A673 (cell line): ENCODE results near the gene USP2.

Experiments
- EZH2 ChIP-seq: fragments of 200-600 bp; sonication (generic); IDR thresholded peaks from 2 replicates; pipeline ENCODE4 v1.6.1; 2017; ENCODE audit warnings: borderline replicate concordance, low read depth, mild to moderate bottlenecking, mixed read lengths, antibody characterized with exemption, low read length; ENCODE audit not compliant: poor library complexity, severe bottlenecking
- TF ChIP-seq, protein P1 (sequence below): fragments of 300-800, 200-600 bp; sonication (generic); conservative IDR thresholded peaks from 2 replicates; pipeline ENCODE4 v1.5.1; 2017; ENCODE audit warnings: low read depth, mild to moderate bottlenecking, antibody characterized with exemption, low read length, moderate library complexity, mixed read lengths

DNA sequence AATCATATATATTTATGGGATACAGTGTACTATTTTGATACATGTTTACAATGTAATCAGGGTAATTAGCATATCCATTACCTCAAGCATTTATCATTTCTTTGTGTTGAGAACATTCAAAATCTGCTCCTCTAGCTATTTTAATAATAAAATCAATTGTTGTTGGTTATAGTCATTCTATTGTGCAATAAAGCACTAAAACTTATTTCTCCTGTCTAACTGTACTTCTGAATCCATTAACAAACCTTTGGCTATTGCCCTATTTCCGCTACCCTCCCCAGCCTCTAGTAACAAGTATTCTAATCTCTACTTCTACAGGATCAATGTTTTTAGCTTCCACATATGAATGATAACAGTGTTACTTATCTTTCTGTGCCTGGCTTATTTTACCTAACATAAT is 15.3 kb upstream of the USP2 start:
- TF ChIP-seq, protein P1, sequence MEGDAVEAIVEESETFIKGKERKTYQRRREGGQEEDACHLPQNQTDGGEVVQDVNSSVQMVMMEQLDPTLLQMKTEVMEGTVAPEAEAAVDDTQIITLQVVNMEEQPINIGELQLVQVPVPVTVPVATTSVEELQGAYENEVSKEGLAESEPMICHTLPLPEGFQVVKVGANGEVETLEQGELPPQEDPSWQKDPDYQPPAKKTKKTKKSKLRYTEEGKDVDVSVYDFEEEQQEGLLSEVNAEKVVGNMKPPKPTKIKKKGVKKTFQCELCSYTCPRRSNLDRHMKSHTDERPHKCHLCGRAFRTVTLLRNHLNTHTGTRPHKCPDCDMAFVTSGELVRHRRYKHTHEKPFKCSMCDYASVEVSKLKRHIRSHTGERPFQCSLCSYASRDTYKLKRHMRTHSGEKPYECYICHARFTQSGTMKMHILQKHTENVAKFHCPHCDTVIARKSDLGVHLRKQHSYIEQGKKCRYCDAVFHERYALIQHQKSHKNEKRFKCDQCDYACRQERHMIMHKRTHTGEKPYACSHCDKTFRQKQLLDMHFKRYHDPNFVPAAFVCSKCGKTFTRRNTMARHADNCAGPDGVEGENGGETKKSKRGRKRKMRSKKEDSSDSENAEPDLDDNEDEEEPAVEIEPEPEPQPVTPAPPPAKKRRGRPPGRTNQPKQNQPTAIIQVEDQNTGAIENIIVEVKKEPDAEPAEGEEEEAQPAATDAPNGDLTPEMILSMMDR = no peak
- TF ChIP-seq EZH2 = no peak
